HG02938 (cell line): ENCODE results near the gene DENND1A.
"Not testable (repeated sequence)": the region's sequence is repeated elsewhere in the genome, so short reads cannot be mapped to it uniquely, and the experiment has no call there.

Source experiments
- ATAC-seq: cut with Tn5 transposase; IDR thresholded peaks from one replicate; pipeline ENCODE4 v1.9.1; 2021; ENCODE audit warnings: mild to moderate bottlenecking, moderate library complexity; ENCODE audit not compliant: unreplicated experiment

The DENND1A gene

GRCh38 chr9:123741214-123741613, 188.7 kb downstream of the DENND1A start:
- no peak for ATAC-seq

GRCh38 chr9:123739902-123740301, 190.0 kb downstream of the DENND1A start:
- ATAC-seq: no peak

GRCh38 chr9:123739387-123739786, 190.5 kb downstream of the DENND1A start:
- no peak for ATAC-seq

- no peak for ATAC-seq
Observed at GRCh38 chr9:123738648-123739047, 191.3 kb downstream of the DENND1A start.

GRCh38 chr9:123735376-123735775, 194.6 kb downstream of the DENND1A start:
- ATAC-seq: no peak

GRCh38 chr9:123728571-123728970, 201.4 kb downstream of the DENND1A start:
- ATAC-seq: not testable (repeated sequence)

GRCh38 chr9:123727332-123727731, 202.6 kb downstream of the DENND1A start:
- no peak for ATAC-seq

GRCh38 chr9:123725389-123725788, 204.5 kb downstream of the DENND1A start:
- ATAC-seq: no peak

GRCh38 chr9:123724211-123724796, 205.6 kb downstream of the DENND1A start:
- no peak for ATAC-seq

GRCh38 chr9:123723135-123723875, 206.6 kb downstream of the DENND1A start:
- ATAC-seq: no peak

- ATAC-seq: no peak
Observed at GRCh38 chr9:123722378-123722777, 207.5 kb downstream of the DENND1A start.

GRCh38 chr9:123718188-123718587, 211.7 kb downstream of the DENND1A start:
- ATAC-seq: no peak

- no peak for ATAC-seq
Observed at GRCh38 chr9:123717581-123718175, 212.2 kb downstream of the DENND1A start.

- no peak for ATAC-seq
Observed at GRCh38 chr9:123716339-123716945, 213.5 kb downstream of the DENND1A start.

GRCh38 chr9:123715258-123715657, 214.7 kb downstream of the DENND1A start:
- ATAC-seq: no peak

- ATAC-seq: no peak
Observed at GRCh38 chr9:123713282-123713681, 216.6 kb downstream of the DENND1A start.

- ATAC-seq: no peak
Observed at GRCh38 chr9:123712399-123712798, 217.5 kb downstream of the DENND1A start.

- ATAC-seq: no peak
Observed at GRCh38 chr9:123710299-123710698, 219.6 kb downstream of the DENND1A start.

- ATAC-seq: no peak
Observed at GRCh38 chr9:123702483-123702882, 227.4 kb downstream of the DENND1A start.

GRCh38 chr9:123697686-123698085, 232.2 kb downstream of the DENND1A start:
- no peak for ATAC-seq

- ATAC-seq: no peak
Observed at GRCh38 chr9:123696476-123696875, 233.4 kb downstream of the DENND1A start.

GRCh38 chr9:123695386-123695785, 234.5 kb downstream of the DENND1A start:
- no peak for ATAC-seq
